GM23248 (cell line): ENCODE data around the gene CPEB3.

Experiments used
- EZH2 ChIP-seq: fragments of 200-600 bp; sonication (generic); IDR thresholded peaks from 2 replicates; pipeline ENCODE4 v1.6.1; 2018; ENCODE audit warnings: antibody characterized with exemption, mild to moderate bottlenecking; ENCODE audit not compliant: insufficient read depth, poor library complexity, severe bottlenecking
- EZH2phosphoT487 ChIP-seq: fragments of 200-600 bp; sonication (generic); IDR thresholded peaks from 2 replicates; pipeline ENCODE4 v1.6.1; 2018; ENCODE audit warnings: antibody characterized with exemption, moderate library complexity, mild to moderate bottlenecking, low read depth; ENCODE audit not compliant: insufficient read depth

GRCh38 chr10:92142949-92143348 lies 147.9 kb downstream of the CPEB3 start:
- no peak for TF ChIP-seq EZH2
- no peak for TF ChIP-seq EZH2phosphoT487
